Fibroblast of lung (primary cell): ENCODE data around the gene NDUFV1. TPM values are rescaled to one million over a fixed set of nuclear protein-coding genes. Genes with fewer than 3 reads are reported as not detected.

Experiments used
- DNase-seq, 2 donors: peaks; one replicate each; pipeline versions ENCODE4 v3.0.0 to v3.0.0-alpha.2; 2010; ENCODE audit warnings: low read depth in 2 of 2
- H2AFZ ChIP-seq: 2 replicates; pipeline ENCODE4 v1.5.1; 2012; ENCODE audit warnings: low read length, control low read depth, inconsistent platforms
- H3K27ac ChIP-seq: 2 replicates; pipeline ENCODE4 v1.5.1; 2011; ENCODE audit warnings: low read length, control low read depth; ENCODE audit not compliant: insufficient read depth
- H3K27me3 ChIP-seq: 2 replicates; pipeline ENCODE4 v1.5.1; 2011; ENCODE audit warnings: mild to moderate bottlenecking, low read length; ENCODE audit not compliant: control insufficient read depth, insufficient read depth
- H3K36me3 ChIP-seq: 2 replicates; pipeline ENCODE4 v1.5.1; 2011; ENCODE audit warnings: low read length; ENCODE audit not compliant: control insufficient read depth, insufficient read depth
- H3K4me1 ChIP-seq: 2 replicates; pipeline ENCODE4 v1.5.1; 2011; ENCODE audit warnings: low read length; ENCODE audit not compliant: control insufficient read depth, insufficient read depth; ENCODE audit errors: extremely low read depth
- H3K4me2 ChIP-seq: 2 replicates; pipeline ENCODE4 v1.5.1; 2011; ENCODE audit warnings: low read length, control low read depth; ENCODE audit not compliant: insufficient read depth; ENCODE audit errors: extremely low read depth
- H3K4me3 ChIP-seq, 4 experiments: fragments of 200-600 bp in 1 of 4; sonication (generic) in 1 of 4; replicated peaks in 1 of 4; 2 replicates each; pipeline ENCODE4 v1.5.1; 2011 to 2016; ENCODE audit warnings: low read length in 4 of 4, low read depth in 3 of 4, mild to moderate bottlenecking in 3 of 4, control low read depth in 2 of 4, inconsistent platforms in 1 of 4, mixed read lengths in 1 of 4; ENCODE audit not compliant: insufficient read depth in 1 of 4; ENCODE audit errors: control extremely low read depth in 1 of 4
- H3K79me2 ChIP-seq: 2 replicates; pipeline ENCODE4 v1.5.1; 2012; ENCODE audit warnings: mild to moderate bottlenecking, low read length, inconsistent platforms; ENCODE audit not compliant: control insufficient read depth, insufficient read depth
- H3K9ac ChIP-seq: 2 replicates; pipeline ENCODE4 v1.5.1; 2011; ENCODE audit warnings: mild to moderate bottlenecking, low read length, control low read depth; ENCODE audit not compliant: insufficient read depth
- H3K9me3 ChIP-seq: 2 replicates; pipeline ENCODE4 v1.5.1; 2012; ENCODE audit warnings: low read depth, low read length; ENCODE audit not compliant: control insufficient read depth, insufficient read depth
- H4K20me1 ChIP-seq: 2 replicates; pipeline ENCODE4 v1.5.1; 2011; ENCODE audit warnings: low read length; ENCODE audit not compliant: control insufficient read depth, insufficient read depth; ENCODE audit errors: extremely low read depth
- CTCF ChIP-seq, 2 donors: IDR thresholded peaks in 1 of 2; conservative IDR thresholded peaks in 1 of 2; 1 replicate in 1 of 2; 2 replicates in 1 of 2; pipeline ENCODE4 v1.5.1; 2011 to 2012; ENCODE audit warnings: low read length in 2 of 2, control low read depth in 1 of 2, inconsistent platforms in 1 of 2, low read depth in 1 of 2, mild to moderate bottlenecking in 1 of 2
- EZH2 ChIP-seq: IDR thresholded peaks from 2 replicates; pipeline ENCODE4 v1.5.1; 2012; ENCODE audit warnings: low read length, control low read depth, mild to moderate bottlenecking; ENCODE audit errors: missing control alignments
- polyA plus RNA-seq, 2 donors: library from polyadenylated mRNA; depleted of rRNA in 1 of 2; stranded (reverse) in 1 of 2; unstranded in 1 of 2; fragments of >200 nt; gene quantifications; 2 replicates each; pipeline ENCODE4 v1.2.1, GENCODE V29; 2011 to 2012; ENCODE audit warnings: missing spikeins in 1 of 2
- total RNA-seq: library from RNA; depleted of rRNA; stranded (reverse); fragments of >200 nt; gene quantifications from 2 replicates; pipeline ENCODE4 v1.2.1, GENCODE V29; 2014

NDUFV1 gene
- total and polyA plus RNA-seq, 2 donors (not counting 1 experiment from before 2014, with no cell fraction given), result 64.9 to 171 TPM

GRCh38 chr11:67626970-67627369, 20.2 kb downstream of the NDUFV1 start:
- H3K27ac ChIP-seq, result no peak overlapping the region
- no peaks in the 10 kb centered on the region for H3K79me2 ChIP-seq
- H2AFZ ChIP-seq, result no peak overlapping the region
- no peak for DNase-seq
- no peaks in the 10 kb centered on the region for H3K9me3 ChIP-seq
- H3K4me1 ChIP-seq, result peaks cover 3% of the 10 kb centered on the region
- H3K9ac ChIP-seq, result no peak overlapping the region
- no peak for TF ChIP-seq CTCF (conservative IDR thresholded peaks at IDR 0.05 in 1 of 2, IDR thresholded peaks at IDR 0.05 in 1 of 2; ENCODE audit: low read depth in 1 of 2, low read length in 2 of 2)
- TF ChIP-seq EZH2, result no peak
- H3K36me3 ChIP-seq, result no peaks in the 10 kb centered on the region
- H4K20me1 ChIP-seq, result no peaks in the 10 kb centered on the region
- no peak overlapping the region for H3K4me3 ChIP-seq
- no peaks in the 10 kb centered on the region for H3K27me3 ChIP-seq
- no peak overlapping the region for H3K4me2 ChIP-seq

- no peak overlapping the region for H3K4me3 ChIP-seq
- H3K27ac ChIP-seq, result no peak overlapping the region
- H3K9me3 ChIP-seq, result no peaks in the 10 kb centered on the region
- no peaks in the 10 kb centered on the region for H3K27me3 ChIP-seq
- no peaks in the 10 kb centered on the region for H4K20me1 ChIP-seq
- TF ChIP-seq EZH2 (no peak), CTCF (conservative IDR thresholded peaks at IDR 0.05 in 1 of 2, IDR thresholded peaks at IDR 0.05 in 1 of 2; ENCODE audit: low read depth in 1 of 2, low read length in 2 of 2) (no peak)
- H3K4me2 ChIP-seq, result no peak overlapping the region
- H2AFZ ChIP-seq, result no peak overlapping the region
- DNase-seq, result no peak
- peaks cover 3% of the 10 kb centered on the region for H3K4me1 ChIP-seq
- no peaks in the 10 kb centered on the region for H3K79me2 ChIP-seq
- H3K36me3 ChIP-seq, result no peaks in the 10 kb centered on the region
- no peak overlapping the region for H3K9ac ChIP-seq
Observed at GRCh38 chr11:67627441-67627811, 20.7 kb downstream of the NDUFV1 start.

- no peaks in the 10 kb centered on the region for H3K36me3 ChIP-seq
- H2AFZ ChIP-seq, result no peak overlapping the region
- no peaks in the 10 kb centered on the region for H4K20me1 ChIP-seq
- no peak overlapping the region for H3K9ac ChIP-seq
- H3K27me3 ChIP-seq, result no peaks in the 10 kb centered on the region
- H3K4me1 ChIP-seq, result peaks cover 3% of the 10 kb centered on the region
- H3K27ac ChIP-seq, result no peak overlapping the region
- TF ChIP-seq CTCF (conservative IDR thresholded peaks at IDR 0.05 in 1 of 2, IDR thresholded peaks at IDR 0.05 in 1 of 2; ENCODE audit: low read depth in 1 of 2, low read length in 2 of 2), result no peak
- TF ChIP-seq EZH2, result no peak
- H3K79me2 ChIP-seq, result no peaks in the 10 kb centered on the region
- H3K4me2 ChIP-seq, result no peak overlapping the region
- DNase-seq, result no peak
- H3K9me3 ChIP-seq, result no peaks in the 10 kb centered on the region
- no peak overlapping the region for H3K4me3 ChIP-seq
Observed at GRCh38 chr11:67627812-67628624, 21.3 kb downstream of the NDUFV1 start.
